ENCODE results near the gene CNNM4. TPM values are rescaled to one million over a fixed set of nuclear protein-coding genes. Genes with fewer than 3 reads are reported as not detected.

Gene CNNM4
- total RNA-seq, 2 experiments from 2014 or later, result 5.1 to 5.8 TPM

GRCh38 chr2:96767135-96767871, 6.6 kb downstream of the CNNM4 start:
- H3K36me3 Mint-ChIP-seq (ENCODE audit: low read depth), result no peaks in the 10 kb centered on the region
- ATAC-seq, result no peak

GRCh38 chr2:96768083-96768561, 7.4 kb downstream of the CNNM4 start:
- no peak overlapping the region for H3K27ac Mint-ChIP-seq
- no peak for DNase-seq
- no peak overlapping the region for H3K4me3 Mint-ChIP-seq
- CTCF ChIA-PET, result no interaction called here
- no peaks in the 10 kb centered on the region for H3K36me3 Mint-ChIP-seq (ENCODE audit: low read depth)
- POLR2A ChIA-PET, result interaction anchor here (0.8 to 1.4 kb wide), 2 partner anchors 9 to 13 kb away, joined by 3 read pairs; no protein-coding TSS in a partner anchor
- H3K9me3 Mint-ChIP-seq, result no peaks in the 10 kb centered on the region
- peaks cover 33% of the 10 kb centered on the region for H3K4me1 Mint-ChIP-seq (ENCODE audit: low read depth)
- TF ChIP-seq CTCF (IDR thresholded peaks at IDR 0.05), result no peak
- intact Hi-C loops (cut with micrococcal nuclease), result loop anchor here (10.0 kb wide), 1 partner anchor 133 kb away; the partner anchor contains the start of gene KANSL3
- H3K27me3 Mint-ChIP-seq, result no peaks in the 10 kb centered on the region
- ATAC-seq, result no peak

More at GRCh38 chr2:96767135-96767871, 6.6 kb downstream of the CNNM4 start:
- no peak for DNase-seq
- H3K4me1 Mint-ChIP-seq (ENCODE audit: low read depth), result peaks cover 35% of the 10 kb centered on the region
- H3K4me3 Mint-ChIP-seq, result no peak overlapping the region
- no peak for TF ChIP-seq CTCF (IDR thresholded peaks at IDR 0.05)
- intact Hi-C loops (cut with micrococcal nuclease), result loop anchor here (10.0 kb wide), 1 partner anchor 133 kb away; the partner anchor contains the start of gene KANSL3
- H3K27ac Mint-ChIP-seq, result no peak overlapping the region
- ChIA-PET CTCF (interaction anchor here (0.7 kb wide), 1 partner anchor 8 kb away, joined by 3 read pairs; no protein-coding TSS in a partner anchor), POLR2A (interaction anchor here (1.4 kb wide), 1 partner anchor 14 kb away, joined by 3 read pairs; no protein-coding TSS in a partner anchor)
- no peaks in the 10 kb centered on the region for H3K27me3 Mint-ChIP-seq
- H3K9me3 Mint-ChIP-seq, result no peaks in the 10 kb centered on the region

GRCh38 chr2:96769814-96770213, 9.1 kb downstream of the CNNM4 start:
- CTCF ChIA-PET, result interaction anchor here (1.3 kb wide), 1 partner anchor 9 kb away, joined by 6 read pairs; the partner anchor contains the start of gene CNNM4
- intact Hi-C loops (cut with micrococcal nuclease), result loop anchor here (10.0 kb wide), 1 partner anchor 135 kb away; the partner anchor contains the start of gene KANSL3
- POLR2A ChIA-PET, result no interaction called here
- ATAC-seq, result no peak
- Mint-ChIP-seq H3K4me1 (ENCODE audit: low read depth) (peaks cover 32% of the 10 kb centered on the region), H3K27ac (no peak overlapping the region), H3K36me3 (ENCODE audit: low read depth) (no peaks in the 10 kb centered on the region), H3K4me3 (no peak overlapping the region), H3K27me3 (no peaks in the 10 kb centered on the region), H3K9me3 (no peaks in the 10 kb centered on the region)
- TF ChIP-seq CTCF (IDR thresholded peaks at IDR 0.05), result no peak
- no peak for DNase-seq

GRCh38 chr2:96770442-96771202, 9.9 kb downstream of the CNNM4 start:
- POLR2A ChIA-PET, result interaction anchor here (1.0 kb wide), 1 partner anchor 12 kb away, joined by 3 read pairs; no protein-coding TSS in a partner anchor
- H3K4me1 Mint-ChIP-seq (ENCODE audit: low read depth), result peaks cover 35% of the 10 kb centered on the region

More at GRCh38 chr2:96770442-96771202, 9.9 kb downstream of the CNNM4 start:
- no peak for TF ChIP-seq CTCF (IDR thresholded peaks at IDR 0.05)
- ATAC-seq (no peak), DNase-seq (no peak)
- intact Hi-C loops (cut with micrococcal nuclease), result no loop called here
- Mint-ChIP-seq H3K27me3 (no peaks in the 10 kb centered on the region), H3K27ac (no peak overlapping the region), H3K4me3 (no peak overlapping the region), H3K9me3 (no peaks in the 10 kb centered on the region), H3K36me3 (ENCODE audit: low read depth) (no peaks in the 10 kb centered on the region)
- CTCF ChIA-PET, result interaction anchor here (0.6 to 1.4 kb wide), 2 partner anchors 8 to 10 kb away, joined by 3 to 8 read pairs; partner anchors contain the start of gene CNNM4

All from activated CD8-positive, alpha-beta T cell treated with anti-CD3 and anti-CD28 coated beads for 36 hours (primary cell).